NCI-H748 (cell line): ENCODE data around the gene ELMO1.

Experiments
- DNase-seq: peaks from one replicate; lab custom pipeline; 2025; ENCODE audit not compliant: unreplicated experiment; lab: John Stamatoyannopoulos, UW

ELMO1 gene

DNA sequence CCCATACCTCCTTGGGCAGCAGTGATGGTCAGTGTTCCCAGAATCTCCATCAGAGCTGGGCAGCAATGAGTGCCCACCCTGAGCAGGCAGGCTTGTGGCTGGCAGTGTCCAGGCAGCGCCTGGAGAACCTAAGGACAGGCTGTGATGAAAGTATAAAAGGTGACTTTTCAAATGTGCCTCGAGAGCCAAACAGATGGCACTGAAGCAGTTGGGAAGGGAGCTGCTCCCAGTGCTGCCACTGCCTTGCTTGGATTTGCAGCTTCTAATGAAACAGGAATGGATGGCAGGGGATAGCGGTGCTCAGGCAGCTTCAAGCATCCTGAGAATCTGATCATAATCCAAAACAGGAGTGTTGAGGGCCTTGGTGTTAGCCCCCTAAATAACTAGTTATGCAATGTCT, 544.6 kb downstream of the ELMO1 start:
- DNase-seq, result no peak

DNA sequence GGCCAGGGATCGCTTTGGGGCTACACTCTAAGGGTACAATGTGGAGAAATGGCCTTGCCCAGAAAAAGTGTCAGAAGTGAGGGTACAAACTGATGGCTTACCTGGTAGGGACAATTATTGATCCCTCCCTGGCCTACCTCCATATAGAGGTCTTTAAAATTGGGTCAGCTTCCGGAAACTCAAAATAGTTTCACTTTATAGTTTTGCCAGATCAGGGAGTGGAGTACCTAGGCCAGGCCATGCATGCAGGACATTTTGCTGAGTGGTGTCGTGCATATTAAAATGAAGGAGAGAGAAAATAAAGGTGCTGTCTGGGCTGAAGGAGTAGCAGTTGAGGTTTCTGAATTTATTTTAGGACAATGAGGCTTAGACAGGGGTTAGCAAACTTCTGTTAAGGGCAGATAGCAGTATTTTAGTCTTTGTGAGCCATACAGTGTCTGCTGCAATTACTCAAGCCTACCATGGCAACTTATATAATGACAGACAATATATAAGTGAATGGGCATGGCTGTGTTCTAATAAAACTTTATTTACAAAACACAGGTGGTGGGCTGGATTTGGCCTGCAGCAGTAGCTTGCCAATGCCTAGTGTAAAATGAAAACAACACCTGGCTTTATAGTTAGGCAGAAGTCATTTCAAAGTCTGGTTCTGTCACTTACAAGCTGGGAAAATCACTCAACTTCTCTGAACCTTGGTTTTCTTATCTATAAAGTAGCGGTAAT, 547.5 kb downstream of the ELMO1 start:
- peak; percentile 23 for DNase-seq

DNA sequence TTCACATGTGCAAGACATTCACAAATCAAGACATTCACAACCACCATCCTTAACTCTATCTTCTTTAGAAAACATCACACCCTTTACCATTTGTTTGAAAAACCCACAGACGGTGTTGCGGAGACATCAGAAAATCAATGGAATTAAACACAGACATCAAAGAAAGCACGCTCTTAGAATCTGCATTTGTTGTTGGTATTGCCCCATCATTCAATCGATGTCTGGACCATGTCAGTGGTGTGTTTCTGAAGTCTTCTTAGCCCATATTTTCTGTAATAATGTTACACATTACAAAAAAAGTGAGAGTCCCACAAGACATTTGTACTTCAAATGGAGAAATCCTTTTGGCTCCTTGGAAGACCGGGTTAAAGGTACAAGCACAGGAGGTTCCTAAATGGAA, 550.5 kb downstream of the ELMO1 start:
- DNase-seq, result no peak

DNA sequence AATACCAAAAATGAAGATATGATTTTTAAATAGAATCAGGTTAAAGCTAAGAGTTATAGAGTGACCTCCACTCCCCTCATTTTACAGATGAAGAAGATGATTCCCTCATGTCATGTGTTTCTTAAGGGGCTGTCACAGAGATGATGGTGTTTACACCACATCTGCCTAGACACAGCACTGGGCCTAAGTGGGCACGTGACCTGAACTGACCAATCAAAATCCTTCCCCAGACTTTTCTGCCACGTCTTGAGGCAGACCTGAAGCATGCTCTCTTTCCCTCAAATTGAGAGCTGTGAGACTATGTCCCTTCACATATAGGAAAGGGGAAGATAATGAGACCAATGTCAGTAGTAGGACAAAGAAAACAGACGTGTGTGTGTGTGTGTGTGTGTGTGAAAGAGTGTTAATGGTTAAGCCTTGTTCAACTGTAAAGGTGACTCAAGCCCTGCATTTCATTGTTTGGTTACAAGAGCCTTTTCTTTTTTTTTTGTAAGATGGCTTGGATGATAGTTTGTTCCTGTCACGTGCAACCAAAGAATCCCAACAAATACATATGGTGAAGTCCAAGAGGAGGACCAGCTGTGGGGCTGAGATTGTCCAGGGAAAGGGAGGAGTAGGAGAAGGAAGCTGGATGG, 551.6 kb downstream of the ELMO1 start:
- DNase-seq, result no peak

DNA sequence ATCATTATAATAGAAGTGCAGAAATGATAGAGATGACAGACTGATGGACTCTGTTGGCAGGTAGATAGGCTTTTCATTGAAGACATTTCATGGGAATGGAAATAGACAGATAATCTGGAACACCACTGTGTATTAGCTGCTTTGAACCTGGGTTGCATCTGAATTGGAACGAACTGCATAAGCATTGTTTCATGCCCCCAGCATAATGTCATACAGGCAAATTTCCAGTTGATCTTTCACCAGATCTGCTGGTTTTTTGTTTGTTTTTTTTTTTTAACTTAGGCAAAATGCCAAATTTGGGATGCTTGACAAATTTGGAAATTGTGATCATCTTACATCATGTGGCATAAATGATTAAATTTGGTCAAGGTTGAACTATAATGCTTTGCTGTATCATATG, 552.2 kb downstream of the ELMO1 start:
- no peak for DNase-seq

DNA sequence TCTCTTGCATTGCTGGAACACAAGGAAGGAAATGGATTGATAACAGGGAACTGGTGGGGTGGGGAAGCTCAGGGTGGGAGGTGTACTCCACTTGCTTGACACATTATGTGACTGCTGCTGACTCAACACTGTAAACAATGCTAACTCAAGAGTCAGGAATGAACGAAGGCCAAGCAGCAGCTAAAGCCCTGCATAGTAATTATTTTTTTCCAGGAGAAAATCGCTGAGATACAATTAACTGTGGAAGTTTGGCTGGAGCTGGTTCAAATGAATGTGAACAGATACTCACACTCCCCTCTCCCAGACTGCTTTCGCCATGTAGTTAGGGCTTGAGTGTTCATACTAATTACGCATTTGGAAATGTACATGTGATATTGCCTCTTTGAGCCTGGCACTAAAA, 553.5 kb downstream of the ELMO1 start:
- no peak for DNase-seq

DNA sequence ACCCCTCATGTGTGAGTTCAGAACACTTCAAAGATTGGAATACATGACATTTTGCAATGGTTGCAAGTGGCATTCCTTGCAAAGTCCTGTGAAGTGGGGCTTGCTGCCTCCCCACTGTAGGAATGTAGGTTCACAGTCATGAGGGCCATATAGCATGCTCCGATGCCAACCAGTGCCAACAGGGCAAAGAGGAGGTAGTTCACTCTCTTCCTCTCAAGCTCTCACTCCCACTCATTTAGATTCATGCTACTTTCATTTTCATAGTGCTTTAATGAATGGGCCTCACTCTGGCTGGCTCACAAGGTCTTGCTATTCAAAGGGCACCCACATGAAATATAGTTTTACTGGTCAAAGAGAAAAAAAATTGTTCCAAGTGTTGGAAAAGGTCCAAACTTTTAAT, 554.5 kb downstream of the ELMO1 start:
- DNase-seq, result no peak

DNA sequence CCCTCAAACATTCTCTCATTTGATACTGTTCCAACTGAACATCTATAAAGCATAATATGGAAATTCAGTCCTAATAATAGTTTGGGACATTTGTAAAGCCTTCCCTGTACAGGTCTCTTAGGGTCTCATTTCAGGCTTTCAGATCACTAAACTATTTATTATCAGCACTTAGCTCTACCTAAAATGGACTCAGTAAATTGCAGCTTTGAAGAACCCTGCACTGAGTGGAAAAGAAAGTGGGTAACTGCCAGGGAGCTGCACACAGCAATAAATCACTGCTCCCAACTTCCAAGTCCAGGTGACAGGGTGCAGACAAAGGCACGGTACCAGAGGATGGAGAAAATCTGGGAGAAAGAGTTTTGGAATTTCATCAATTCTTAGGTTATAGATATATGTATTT, 559.5 kb downstream of the ELMO1 start:
- no peak for DNase-seq

DNA sequence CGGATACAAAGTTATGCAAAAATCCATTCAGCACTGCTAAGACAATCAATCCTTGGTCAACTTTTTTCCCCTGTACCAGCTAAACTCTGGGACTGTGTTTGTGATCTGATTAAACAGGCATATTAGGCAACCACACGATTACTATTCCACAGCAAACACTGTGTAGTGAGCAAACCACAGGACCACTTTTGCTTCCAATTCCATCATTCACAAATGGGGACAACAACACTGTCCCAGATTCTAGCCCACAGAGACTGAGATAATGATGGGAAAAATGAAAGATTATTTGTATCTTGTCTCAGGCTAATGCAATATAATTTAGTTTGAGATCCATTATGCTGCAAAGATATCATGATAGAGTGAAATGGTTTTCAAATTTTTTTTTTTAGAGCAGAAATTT, 560.7 kb downstream of the ELMO1 start:
- no peak for DNase-seq

DNA sequence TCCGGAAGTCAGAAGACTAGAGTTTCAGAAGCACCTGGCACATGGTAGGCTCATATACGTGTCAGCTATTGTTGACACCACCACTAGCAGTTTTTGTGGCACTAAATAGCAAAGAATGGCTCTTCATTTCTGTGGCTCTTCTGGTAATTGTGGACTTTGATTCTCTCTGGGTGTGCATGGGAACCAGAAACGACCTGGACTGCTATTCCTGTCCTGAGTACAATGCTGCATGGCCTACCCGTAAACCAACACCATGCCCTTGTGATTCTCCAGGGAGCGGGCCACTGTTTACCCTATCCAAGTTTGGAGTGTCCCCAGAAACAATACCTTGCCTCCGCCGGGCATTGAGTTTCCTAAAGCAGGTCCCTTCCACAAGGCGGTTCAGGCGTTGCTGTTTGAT, 561.4 kb downstream of the ELMO1 start:
- no peak for DNase-seq

DNA sequence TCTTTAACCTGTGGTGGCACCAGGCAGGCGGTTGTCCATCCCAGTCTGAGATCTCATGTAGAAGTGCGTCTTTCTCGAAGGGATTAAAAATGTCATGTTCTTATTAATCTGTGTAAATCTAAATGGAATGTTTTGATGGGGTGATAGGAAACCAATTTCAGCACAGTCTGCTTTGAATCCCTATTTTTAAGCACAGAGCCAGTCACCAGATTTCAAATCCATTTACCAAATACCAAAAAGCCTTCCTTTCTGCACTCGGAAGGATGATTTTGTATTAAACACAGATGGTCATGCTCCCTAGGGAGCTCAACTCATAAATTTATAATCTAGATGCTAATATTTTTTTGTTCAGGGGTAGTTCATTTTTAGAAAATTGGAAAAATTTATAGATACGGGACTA, 563.8 kb downstream of the ELMO1 start:
- no peak for DNase-seq

DNA sequence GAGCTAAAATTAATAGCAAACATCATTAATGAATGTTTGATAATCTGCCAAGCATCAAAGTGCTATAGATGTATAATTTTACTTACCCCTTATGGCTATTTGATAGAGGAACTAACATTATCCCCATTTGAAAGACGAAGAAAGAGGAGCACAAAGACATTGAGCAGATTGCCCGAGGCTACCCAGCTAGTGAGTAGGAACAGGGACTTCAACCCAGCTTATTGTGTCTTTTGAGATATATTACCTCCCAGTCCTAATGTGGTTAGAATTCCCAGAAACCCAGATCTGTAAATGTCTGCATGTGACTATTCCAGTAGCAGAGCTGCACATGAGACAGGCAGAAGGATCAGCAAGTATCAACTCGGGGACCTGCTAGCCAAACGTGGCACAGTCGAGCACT, 564.3 kb downstream of the ELMO1 start:
- no peak for DNase-seq

DNA sequence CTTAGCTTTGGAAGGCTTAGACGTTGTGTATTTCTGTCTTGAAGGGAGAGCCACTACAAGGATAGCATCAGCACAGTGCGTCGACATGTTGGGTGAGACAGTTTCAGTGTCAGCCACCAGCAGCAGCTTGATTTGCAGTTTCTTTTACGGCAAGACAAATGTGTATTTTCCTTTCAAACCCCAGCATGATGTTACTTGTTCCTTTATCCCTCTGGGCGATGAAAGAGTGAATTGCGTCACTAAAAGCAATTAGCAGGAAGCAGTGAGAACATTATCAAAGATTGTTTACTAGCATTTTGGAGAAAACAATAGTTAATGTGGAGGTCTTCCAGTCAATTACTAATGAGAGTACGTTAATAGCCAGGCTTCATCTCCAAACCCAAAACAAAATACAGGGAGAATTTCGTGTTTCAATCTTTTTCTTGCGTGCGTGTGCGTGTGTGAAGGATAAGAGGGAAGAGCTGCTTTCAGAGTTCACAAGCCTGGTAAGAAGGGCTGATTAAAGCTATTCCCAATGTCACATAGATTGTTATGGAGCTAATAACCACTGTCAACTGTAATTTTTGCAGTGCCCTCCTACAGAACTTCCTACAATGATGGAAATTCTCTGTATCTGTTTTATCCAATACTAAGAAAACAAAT, 567.3 kb downstream of the ELMO1 start:
- DNase-seq, result peak; percentile 67

DNA sequence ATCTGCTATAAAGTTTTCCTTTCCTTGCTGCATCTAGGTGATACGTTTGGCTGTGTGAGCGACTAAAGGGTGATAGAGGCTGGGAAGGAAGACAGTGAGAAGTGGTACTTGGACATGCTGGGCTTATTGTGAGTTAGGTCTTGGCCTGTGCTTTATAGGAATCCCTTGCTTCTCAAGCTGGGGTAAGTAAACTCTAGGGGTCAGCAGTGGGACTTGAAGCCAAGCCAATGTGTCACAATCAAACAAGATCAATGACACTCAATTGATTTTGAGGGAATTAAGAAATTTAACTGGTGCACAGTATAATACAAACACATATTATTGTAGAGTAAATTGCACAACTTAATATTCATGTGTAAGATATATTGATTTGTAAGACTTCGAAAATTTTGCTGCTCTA, 568.6 kb downstream of the ELMO1 start:
- DNase-seq, result no peak

DNA sequence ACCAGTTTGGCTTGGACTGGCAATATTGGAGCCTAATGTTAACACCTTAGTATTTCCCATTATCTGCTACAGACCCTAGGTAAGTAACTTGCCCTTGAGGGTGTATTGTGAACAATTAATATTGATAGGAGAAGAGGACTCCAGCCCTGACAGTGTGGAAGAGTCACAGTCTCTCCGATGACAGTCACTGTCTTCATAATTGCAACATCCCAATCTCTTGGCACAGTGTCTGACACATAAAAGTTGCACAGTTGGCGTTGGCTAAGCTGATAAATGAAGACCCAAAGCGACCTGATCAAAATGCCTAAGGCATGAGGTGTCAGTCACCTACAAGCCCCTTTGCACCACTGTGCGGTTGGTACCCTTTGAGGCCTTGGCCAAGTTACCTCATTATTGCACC, 569.6 kb downstream of the ELMO1 start:
- DNase-seq, result no peak

DNA sequence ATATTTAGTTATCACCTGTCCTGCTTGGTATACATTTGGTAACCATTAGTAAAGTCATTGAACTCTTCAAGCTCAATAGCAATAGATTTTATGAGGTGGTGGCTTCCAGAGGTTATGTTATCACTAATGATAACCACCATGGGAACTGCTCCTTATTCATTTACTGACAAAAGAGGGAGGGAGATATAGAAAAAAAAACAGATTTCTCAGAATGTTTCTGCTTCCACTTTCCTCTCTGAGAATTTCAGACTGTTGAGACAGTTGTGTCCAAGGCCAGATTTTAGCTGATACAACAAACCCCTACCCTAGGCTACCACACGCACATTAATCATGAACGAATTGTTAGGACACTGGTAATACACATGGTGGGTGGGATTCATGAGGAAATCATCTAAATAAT, 570.4 kb downstream of the ELMO1 start:
- DNase-seq, result no peak

DNA sequence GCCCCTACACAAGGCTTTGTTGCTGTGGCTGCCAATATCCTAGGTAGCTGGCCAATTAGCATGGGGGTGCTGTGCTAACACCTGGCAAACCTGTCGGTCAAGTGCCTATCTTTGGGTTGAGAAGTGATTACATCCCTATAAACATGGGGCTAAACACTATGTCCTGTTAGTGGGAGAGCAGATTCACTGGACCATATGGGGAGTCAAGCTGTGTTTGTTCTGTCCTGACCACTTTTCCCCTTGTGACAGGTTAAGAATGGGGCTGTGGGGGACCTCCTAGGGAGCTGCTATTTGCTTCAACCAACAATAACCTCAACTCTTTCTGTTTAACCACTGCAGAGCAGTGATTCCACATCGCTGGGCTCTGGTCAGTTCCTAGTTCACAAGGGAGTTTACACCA, 572.9 kb downstream of the ELMO1 start:
- DNase-seq, result peak; percentile 96

DNA sequence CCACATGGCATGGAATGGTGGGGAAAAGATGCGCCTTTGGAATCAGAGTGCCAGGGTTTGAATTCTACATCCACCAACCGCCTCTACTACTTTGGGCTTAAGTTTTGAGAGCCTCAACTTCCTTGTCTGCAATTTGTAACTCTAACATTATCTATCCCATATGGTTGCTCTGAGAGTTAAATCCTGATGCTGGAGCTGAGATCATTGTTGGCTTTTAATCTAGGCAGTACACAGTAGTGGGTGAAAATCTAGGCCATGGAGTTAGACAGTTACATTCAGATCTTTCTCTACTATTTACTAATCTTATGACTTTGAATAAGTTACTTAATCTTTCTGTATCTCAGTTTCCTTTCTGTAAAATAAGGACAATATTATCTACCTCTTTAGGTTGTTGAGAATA, 574.6 kb downstream of the ELMO1 start:
- DNase-seq, result no peak

DNA sequence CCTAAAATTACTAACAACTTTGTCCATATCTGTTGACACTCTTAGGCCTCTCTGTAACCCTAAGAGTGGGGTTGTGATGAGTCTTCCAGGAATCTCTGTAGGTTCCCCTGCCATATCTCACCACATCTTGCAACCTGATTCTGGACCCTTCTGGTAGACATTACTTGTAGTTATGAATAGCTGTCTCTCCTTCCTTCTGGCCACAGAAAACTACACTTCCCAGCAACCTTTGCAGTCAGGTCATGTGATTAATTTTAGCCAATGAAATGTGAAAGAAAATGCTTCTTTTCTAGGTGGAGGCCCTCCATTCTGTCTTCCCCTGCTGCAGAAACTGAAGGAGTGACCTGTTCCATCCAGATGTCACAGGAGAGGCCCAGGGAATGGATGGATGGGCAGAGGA, 576.8 kb downstream of the ELMO1 start:
- DNase-seq, result no peak

DNA sequence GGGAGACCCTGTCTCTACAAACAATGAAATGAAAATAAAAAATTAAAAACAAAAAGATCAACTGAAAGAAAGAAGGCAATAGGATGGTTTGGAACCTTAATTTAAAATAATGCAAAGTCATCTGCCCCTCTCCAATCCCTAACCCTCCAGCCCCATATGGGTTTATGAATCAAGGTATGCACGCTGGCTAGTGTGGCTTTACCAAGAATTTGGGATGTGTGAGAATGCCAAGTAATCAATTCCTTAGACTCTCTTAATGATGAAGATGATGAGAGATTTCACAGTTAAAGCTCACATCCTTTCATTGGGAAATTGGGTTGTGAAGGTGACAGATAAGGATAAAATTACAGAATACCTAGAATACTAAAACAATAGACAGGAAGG, 577.3 kb downstream of the ELMO1 start:
- DNase-seq, result no peak

DNA sequence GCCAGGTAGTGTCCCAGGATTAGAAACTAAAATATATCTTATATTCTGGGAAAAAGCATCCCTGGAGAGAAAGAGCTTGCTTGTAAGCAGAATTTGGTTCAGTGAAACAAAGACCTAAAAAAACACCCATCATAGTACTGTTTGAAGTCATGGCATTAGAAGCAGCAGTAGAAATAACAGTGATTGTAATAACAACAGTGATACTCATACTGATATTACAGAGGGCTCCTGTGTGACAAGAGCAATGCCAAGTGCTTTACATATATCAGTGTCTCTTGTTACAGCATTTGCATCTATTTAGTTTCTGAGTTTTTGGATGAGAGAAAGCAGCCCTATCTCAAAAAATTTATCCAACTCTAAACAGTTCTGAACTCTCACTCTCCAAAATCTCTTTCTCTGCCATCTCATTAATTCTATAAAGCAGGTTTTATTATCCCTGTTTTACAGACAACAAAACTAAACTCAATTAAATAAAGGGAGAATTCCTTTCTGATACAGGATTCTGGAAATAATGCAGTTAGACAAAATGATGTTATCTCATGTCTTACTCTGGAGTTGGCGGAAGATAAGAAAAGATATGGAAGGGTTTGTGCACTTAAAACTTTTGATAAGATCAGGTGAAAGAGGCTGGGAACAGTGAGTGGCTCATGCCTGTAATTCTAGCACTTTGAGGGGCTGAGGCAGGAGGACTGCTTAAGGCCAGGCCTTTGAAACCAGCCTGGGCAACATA, 577.9 kb downstream of the ELMO1 start:
- DNase-seq, result no peak
